Thyroid gland (tissue), 4 donors: ENCODE results near the gene TAT.

ENCODE experiments used
- CTCF ChIP-seq, 6 experiments: fragments of 200-600 bp in 3 of 6; fragments of 450-650 bp in 3 of 6; sonication (generic) in 3 of 6; IDR thresholded peaks; one replicate each; pipeline ENCODE4 v1.5.1; 2016 to 2019; ENCODE audit warnings: antibody characterized with exemption in 6 of 6, mild to moderate bottlenecking in 2 of 6, inconsistent platforms in 1 of 6, moderate library complexity in 1 of 6
- POLR2A ChIP-seq, 2 donors: fragments of 450-650 bp; IDR thresholded peaks; one replicate each; pipeline ENCODE4 v1.6.1; 2017; ENCODE audit warnings: antibody characterized with exemption in 2 of 2, mild to moderate bottlenecking in 2 of 2, moderate library complexity in 1 of 2

GRCh38 chr16:71537643-71538042, 39.2 kb downstream of the TAT start:
- TF ChIP-seq CTCF (IDR thresholded peaks at IDR 0.05) (peak in 2 of 6 experiments; percentile 37 to 46), POLR2A (IDR thresholded peaks at IDR 0.05) (no peak)
